ENCODE data around the gene ARX.

ARX gene

GRCh38 chrX:25026576-25026975 is 10.8 kb upstream of the ARX start:
- H3K36me3 Mint-ChIP-seq (ENCODE audit: low read depth): no peaks in the 10 kb centered on the region
- no peak overlapping the region for H3K4me3 Mint-ChIP-seq
- peaks cover 71% of the 10 kb centered on the region for H3K27me3 Mint-ChIP-seq (ENCODE audit: low read depth, poor library complexity)
- no peak for TF ChIP-seq CTCF (IDR thresholded peaks at IDR 0.05)
- no peak overlapping the region for H3K27ac Mint-ChIP-seq
- H3K9me3 Mint-ChIP-seq: no peaks in the 10 kb centered on the region
- H3K4me1 Mint-ChIP-seq: peaks cover 10% of the 10 kb centered on the region
- DNase-seq: no peak

GRCh38 chrX:25025615-25026014 is 9.8 kb upstream of the ARX start:
- peaks cover 78% of the 10 kb centered on the region for H3K27me3 Mint-ChIP-seq (ENCODE audit: low read depth, poor library complexity)
- no peaks in the 10 kb centered on the region for H3K9me3 Mint-ChIP-seq
- no peak overlapping the region for H3K27ac Mint-ChIP-seq
- no peak overlapping the region for H3K4me3 Mint-ChIP-seq
- H3K4me1 Mint-ChIP-seq: peaks cover 14% of the 10 kb centered on the region
- DNase-seq: no peak
- H3K36me3 Mint-ChIP-seq (ENCODE audit: low read depth): no peaks in the 10 kb centered on the region
- TF ChIP-seq CTCF (IDR thresholded peaks at IDR 0.05): no peak

GRCh38 chrX:25023908-25024307 is 8.1 kb upstream of the ARX start:
- Mint-ChIP-seq H3K27me3 (ENCODE audit: low read depth, poor library complexity) (peaks cover 86% of the 10 kb centered on the region), H3K4me1 (peaks cover 22% of the 10 kb centered on the region), H3K27ac (no peak overlapping the region), H3K9me3 (no peaks in the 10 kb centered on the region), H3K4me3 (no peak overlapping the region), H3K36me3 (ENCODE audit: low read depth) (no peaks in the 10 kb centered on the region)
- no peak for DNase-seq
- no peak for TF ChIP-seq CTCF (IDR thresholded peaks at IDR 0.05)

- peak; percentile 23 for TF ChIP-seq CTCF (IDR thresholded peaks at IDR 0.05)
- Mint-ChIP-seq H3K27ac (no peak overlapping the region), H3K36me3 (ENCODE audit: low read depth) (no peaks in the 10 kb centered on the region), H3K9me3 (peaks cover under 1% of the 10 kb centered on the region), H3K27me3 (ENCODE audit: low read depth, poor library complexity) (peaks cover 97% of the 10 kb centered on the region), H3K4me3 (no peak overlapping the region), H3K4me1 (peaks cover 22% of the 10 kb centered on the region)
- peak; percentile 41 for DNase-seq
Observed at GRCh38 chrX:25022499-25023325, 6.9 kb upstream of the ARX start.

GRCh38 chrX:25020905-25021449 is 5.2 kb upstream of the ARX start:
- peak; percentile 86 for TF ChIP-seq CTCF (IDR thresholded peaks at IDR 0.05)
- H3K9me3 Mint-ChIP-seq: peaks cover 11% of the 10 kb centered on the region
- H3K27ac Mint-ChIP-seq: no peak overlapping the region
- no peaks in the 10 kb centered on the region for H3K36me3 Mint-ChIP-seq (ENCODE audit: low read depth)
- H3K4me3 Mint-ChIP-seq: peak overlapping the region; percentile 62
- H3K27me3 Mint-ChIP-seq (ENCODE audit: low read depth, poor library complexity): peaks cover 100% of the 10 kb centered on the region
- peaks cover 29% of the 10 kb centered on the region for H3K4me1 Mint-ChIP-seq
- peak; percentile 80 for DNase-seq

Data from nephron progenitor cell (in vitro differentiated cells).